GM12878 (cell line): ENCODE results near the gene ARHGEF3. TPM values are rescaled to one million over a fixed set of nuclear protein-coding genes. Genes with fewer than 3 reads are reported as not detected.
A peak's percentile ranks its signal among the peaks of the same experiment; 100 is the strongest.

Experiments
- CREB1 ChIP-seq: IDR thresholded peaks from 2 replicates; pipeline ENCODE4 v1.6.1; 2012; ENCODE audit warnings: low read depth, mild to moderate bottlenecking, inconsistent platforms
- CREM ChIP-seq: IDR thresholded peaks from 2 replicates; pipeline ENCODE4 v1.6.1; 2014; ENCODE audit warnings: antibody characterized with exemption, low read depth
- ESRRA ChIP-seq: IDR thresholded peaks from 2 replicates; pipeline ENCODE4 v1.6.1; 2012; ENCODE audit warnings: mild to moderate bottlenecking, low read length, improper control_type of control experiment
- HDAC2 ChIP-seq: fragments of 200-600 bp; sonication (generic); IDR thresholded peaks from 2 replicates; pipeline ENCODE4 v1.6.1; 2017
- KDM1A ChIP-seq: fragments of 200-600 bp; sonication (generic); IDR thresholded peaks from 2 replicates; pipeline ENCODE4 v1.6.1; 2016; ENCODE audit warnings: borderline replicate concordance
- LARP7 ChIP-seq: fragments of 450-650 bp; IDR thresholded peaks from 2 replicates; pipeline ENCODE4 v1.6.1; 2017; ENCODE audit warnings: mild to moderate bottlenecking
- MTA2 ChIP-seq: fragments of 450-650 bp; IDR thresholded peaks from 2 replicates; pipeline ENCODE4 v1.6.1; 2016; ENCODE audit warnings: low read depth, mild to moderate bottlenecking, moderate library complexity
- MTA3 ChIP-seq: IDR thresholded peaks from 2 replicates; pipeline ENCODE4 v1.6.1; 2012; ENCODE audit warnings: low read length, inconsistent platforms, borderline replicate concordance
- NFIC ChIP-seq: IDR thresholded peaks from 2 replicates; pipeline ENCODE4 v1.6.1; 2012; ENCODE audit warnings: low read depth, mild to moderate bottlenecking, inconsistent platforms, low read length, moderate library complexity
- NR2F1 ChIP-seq: fragments of 450-650 bp; conservative IDR thresholded peaks from 2 replicates; pipeline ENCODE4 v1.6.1; 2017; ENCODE audit warnings: mild to moderate bottlenecking
- PAX5 ChIP-seq: IDR thresholded peaks from 2 replicates; pipeline ENCODE4 v1.6.1; 2011; ENCODE audit warnings: low read depth, low read length, borderline replicate concordance
- RBBP5 ChIP-seq: fragments of 200-600 bp; sonication (generic); conservative IDR thresholded peaks from 2 replicates; pipeline ENCODE4 v1.6.1; 2016
- RUNX3 ChIP-seq: IDR thresholded peaks from 2 replicates; pipeline ENCODE4 v1.6.1; 2012; ENCODE audit warnings: low read length, inconsistent platforms
- SIX5 ChIP-seq: IDR thresholded peaks from 2 replicates; pipeline ENCODE4 v1.6.1; 2011; ENCODE audit warnings: mild to moderate bottlenecking, low read depth, low read length, moderate library complexity; ENCODE audit not compliant: severe bottlenecking
- SREBF2 ChIP-seq: IDR thresholded peaks from 2 replicates; pipeline ENCODE4 v1.6.1; 2012; ENCODE audit warnings: mild to moderate bottlenecking, low read length
- SRF ChIP-seq, 2 experiments: IDR thresholded peaks; 2 replicates each; pipeline ENCODE4 v1.6.1; 2011; ENCODE audit warnings: low read depth in 2 of 2, low read length in 2 of 2, mild to moderate bottlenecking in 1 of 2, moderate library complexity in 1 of 2
- ZNF384 ChIP-seq: IDR thresholded peaks from 2 replicates; pipeline ENCODE4 v1.6.1; 2012; ENCODE audit warnings: low read depth, mild to moderate bottlenecking, low read length, improper control_type of control experiment, borderline replicate concordance
- polyA plus RNA-seq, 11 experiments: library from polyadenylated mRNA; depleted of rRNA in 4 of 11; unstranded in 6 of 11; stranded (reverse) in 5 of 11; fragments of >200 nt; fragmentation: Nextera tagmentation in 4 of 11; fragmentation: Illumina TruSeq in 1 of 11; extraction: Ambion mirVana in 4 of 11; extraction: Trizol in 1 of 11; gene quantifications; 1 replicate in 1 of 11; 2 replicates in 10 of 11; pipeline versions ENCODE4 v1.2.1 to v1.2.3, GENCODE V29; 2011 to 2016; ENCODE audit warnings: inconsistent platforms in 2 of 11, missing spikeins in 2 of 11, low read depth in 1 of 11
- total RNA-seq, 4 experiments: library from RNA; depleted of rRNA in 3 of 4; stranded (reverse); fragments of >200 nt in 3 of 4; fragmentation: Illumina TruSeq in 1 of 4; extraction: Trizol in 1 of 4; gene quantifications; 2 replicates each; pipeline versions ENCODE4 v1.2.1 to v1.2.3, GENCODE V29; 2013 to 2021
- TF ChIP-seq, protein P1 (sequence below): IDR thresholded peaks from 2 replicates; pipeline ENCODE4 v1.6.1; 2012; ENCODE audit warnings: improper control_type of control experiment, low read depth, low read length; ENCODE audit not compliant: insufficient replicate concordance
- TF ChIP-seq, protein P2 (sequence below): IDR thresholded peaks from 2 replicates; pipeline ENCODE4 v1.6.1; 2011; ENCODE audit warnings: low read depth, low read length, improper control_type of control experiment, borderline replicate concordance
- TF ChIP-seq, protein P3 (sequence below): IDR thresholded peaks from 2 replicates; pipeline ENCODE4 v1.6.1; 2012; ENCODE audit warnings: low read depth, low read length, improper control_type of control experiment
- TF ChIP-seq, protein P4 (sequence below): fragments of 150-350 bp; IDR thresholded peaks from 2 replicates; pipeline ENCODE4 v1.6.1; 2014; ENCODE audit warnings: mild to moderate bottlenecking, low read depth, low read length
- TF ChIP-seq, protein P5 (sequence below): fragments of 450-650 bp; conservative IDR thresholded peaks from 2 replicates; pipeline ENCODE4 v1.6.1; 2017; ENCODE audit warnings: mild to moderate bottlenecking, moderate library complexity

ARHGEF3 gene
- total and polyA plus RNA-seq, 10 of the 15 experiments (the other 5 are each of a cell fraction or from before 2014, with no cell fraction given), result 21.8 to 78.7 (median 56.2) TPM

DNA sequence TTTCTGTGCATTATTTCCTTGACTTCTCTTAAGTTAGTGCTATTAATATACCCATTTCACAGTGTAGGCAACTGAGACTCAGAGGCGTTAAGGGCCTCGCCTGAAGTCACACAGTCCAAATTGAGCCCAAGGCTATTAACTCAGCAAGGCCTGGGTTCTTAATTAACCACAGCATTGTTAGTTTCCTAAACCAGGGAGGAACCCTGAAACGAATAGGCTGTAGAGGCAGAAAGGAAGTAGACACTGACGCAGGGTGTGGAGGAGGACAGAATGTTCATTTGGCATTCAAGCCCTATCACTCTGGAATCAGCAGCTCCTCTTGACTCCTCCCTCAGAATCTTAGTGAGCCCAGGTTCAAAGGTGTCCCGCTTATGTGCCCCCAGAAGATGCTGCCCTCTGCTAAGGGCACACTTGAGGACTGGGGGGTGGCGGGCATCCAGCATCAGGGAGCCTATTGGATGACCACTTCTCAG is 13.9 kb downstream of the ARHGEF3 start (continued):
- TF ChIP-seq, protein P1, sequence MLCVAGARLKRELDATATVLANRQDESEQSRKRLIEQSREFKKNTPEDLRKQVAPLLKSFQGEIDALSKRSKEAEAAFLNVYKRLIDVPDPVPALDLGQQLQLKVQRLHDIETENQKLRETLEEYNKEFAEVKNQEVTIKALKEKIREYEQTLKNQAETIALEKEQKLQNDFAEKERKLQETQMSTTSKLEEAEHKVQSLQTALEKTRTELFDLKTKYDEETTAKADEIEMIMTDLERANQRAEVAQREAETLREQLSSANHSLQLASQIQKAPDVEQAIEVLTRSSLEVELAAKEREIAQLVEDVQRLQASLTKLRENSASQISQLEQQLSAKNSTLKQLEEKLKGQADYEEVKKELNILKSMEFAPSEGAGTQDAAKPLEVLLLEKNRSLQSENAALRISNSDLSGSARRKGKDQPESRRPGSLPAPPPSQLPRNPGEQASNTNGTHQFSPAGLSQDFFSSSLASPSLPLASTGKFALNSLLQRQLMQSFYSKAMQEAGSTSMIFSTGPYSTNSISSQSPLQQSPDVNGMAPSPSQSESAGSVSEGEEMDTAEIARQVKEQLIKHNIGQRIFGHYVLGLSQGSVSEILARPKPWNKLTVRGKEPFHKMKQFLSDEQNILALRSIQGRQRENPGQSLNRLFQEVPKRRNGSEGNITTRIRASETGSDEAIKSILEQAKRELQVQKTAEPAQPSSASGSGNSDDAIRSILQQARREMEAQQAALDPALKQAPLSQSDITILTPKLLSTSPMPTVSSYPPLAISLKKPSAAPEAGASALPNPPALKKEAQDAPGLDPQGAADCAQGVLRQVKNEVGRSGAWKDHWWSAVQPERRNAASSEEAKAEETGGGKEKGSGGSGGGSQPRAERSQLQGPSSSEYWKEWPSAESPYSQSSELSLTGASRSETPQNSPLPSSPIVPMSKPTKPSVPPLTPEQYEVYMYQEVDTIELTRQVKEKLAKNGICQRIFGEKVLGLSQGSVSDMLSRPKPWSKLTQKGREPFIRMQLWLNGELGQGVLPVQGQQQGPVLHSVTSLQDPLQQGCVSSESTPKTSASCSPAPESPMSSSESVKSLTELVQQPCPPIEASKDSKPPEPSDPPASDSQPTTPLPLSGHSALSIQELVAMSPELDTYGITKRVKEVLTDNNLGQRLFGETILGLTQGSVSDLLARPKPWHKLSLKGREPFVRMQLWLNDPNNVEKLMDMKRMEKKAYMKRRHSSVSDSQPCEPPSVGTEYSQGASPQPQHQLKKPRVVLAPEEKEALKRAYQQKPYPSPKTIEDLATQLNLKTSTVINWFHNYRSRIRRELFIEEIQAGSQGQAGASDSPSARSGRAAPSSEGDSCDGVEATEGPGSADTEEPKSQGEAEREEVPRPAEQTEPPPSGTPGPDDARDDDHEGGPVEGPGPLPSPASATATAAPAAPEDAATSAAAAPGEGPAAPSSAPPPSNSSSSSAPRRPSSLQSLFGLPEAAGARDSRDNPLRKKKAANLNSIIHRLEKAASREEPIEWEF, result no peak
- no peak for TF ChIP-seq SIX5
- TF ChIP-seq RUNX3, result no peak; the same call in 1 of the 2 replicates
- TF ChIP-seq RBBP5, result no peak
- TF ChIP-seq, protein P2, sequence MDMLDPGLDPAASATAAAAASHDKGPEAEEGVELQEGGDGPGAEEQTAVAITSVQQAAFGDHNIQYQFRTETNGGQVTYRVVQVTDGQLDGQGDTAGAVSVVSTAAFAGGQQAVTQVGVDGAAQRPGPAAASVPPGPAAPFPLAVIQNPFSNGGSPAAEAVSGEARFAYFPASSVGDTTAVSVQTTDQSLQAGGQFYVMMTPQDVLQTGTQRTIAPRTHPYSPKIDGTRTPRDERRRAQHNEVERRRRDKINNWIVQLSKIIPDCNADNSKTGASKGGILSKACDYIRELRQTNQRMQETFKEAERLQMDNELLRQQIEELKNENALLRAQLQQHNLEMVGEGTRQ, result no peak
- TF ChIP-seq SREBF2, result no peak
- TF ChIP-seq ESRRA, result no peak
- TF ChIP-seq NR2F1, result 0 out of 2 replicates have a peak, but pooled peaks have one; percentile 21
- TF ChIP-seq SRF (IDR thresholded peaks at IDR 0.05; ENCODE audit: low read depth in 2 of 2, low read length in 2 of 2), result no peak
- TF ChIP-seq KDM1A, result no peak
- 0 out of 2 replicates have a peak, but pooled peaks have one; percentile 16 for TF ChIP-seq LARP7
- TF ChIP-seq ZNF384, result no peak
- no peak for TF ChIP-seq HDAC2
- no peak for TF ChIP-seq NFIC
- TF ChIP-seq, protein P3, sequence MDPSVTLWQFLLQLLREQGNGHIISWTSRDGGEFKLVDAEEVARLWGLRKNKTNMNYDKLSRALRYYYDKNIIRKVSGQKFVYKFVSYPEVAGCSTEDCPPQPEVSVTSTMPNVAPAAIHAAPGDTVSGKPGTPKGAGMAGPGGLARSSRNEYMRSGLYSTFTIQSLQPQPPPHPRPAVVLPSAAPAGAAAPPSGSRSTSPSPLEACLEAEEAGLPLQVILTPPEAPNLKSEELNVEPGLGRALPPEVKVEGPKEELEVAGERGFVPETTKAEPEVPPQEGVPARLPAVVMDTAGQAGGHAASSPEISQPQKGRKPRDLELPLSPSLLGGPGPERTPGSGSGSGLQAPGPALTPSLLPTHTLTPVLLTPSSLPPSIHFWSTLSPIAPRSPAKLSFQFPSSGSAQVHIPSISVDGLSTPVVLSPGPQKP, result no peak
- no peak for TF ChIP-seq PAX5
- no peak for TF ChIP-seq CREB1
- TF ChIP-seq, protein P4, sequence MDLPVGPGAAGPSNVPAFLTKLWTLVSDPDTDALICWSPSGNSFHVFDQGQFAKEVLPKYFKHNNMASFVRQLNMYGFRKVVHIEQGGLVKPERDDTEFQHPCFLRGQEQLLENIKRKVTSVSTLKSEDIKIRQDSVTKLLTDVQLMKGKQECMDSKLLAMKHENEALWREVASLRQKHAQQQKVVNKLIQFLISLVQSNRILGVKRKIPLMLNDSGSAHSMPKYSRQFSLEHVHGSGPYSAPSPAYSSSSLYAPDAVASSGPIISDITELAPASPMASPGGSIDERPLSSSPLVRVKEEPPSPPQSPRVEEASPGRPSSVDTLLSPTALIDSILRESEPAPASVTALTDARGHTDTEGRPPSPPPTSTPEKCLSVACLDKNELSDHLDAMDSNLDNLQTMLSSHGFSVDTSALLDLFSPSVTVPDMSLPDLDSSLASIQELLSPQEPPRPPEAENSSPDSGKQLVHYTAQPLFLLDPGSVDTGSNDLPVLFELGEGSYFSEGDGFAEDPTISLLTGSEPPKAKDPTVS, result no peak
- TF ChIP-seq MTA3, result no peak
- TF ChIP-seq MTA2, result peak; percentile 98
- TF ChIP-seq, protein P5, sequence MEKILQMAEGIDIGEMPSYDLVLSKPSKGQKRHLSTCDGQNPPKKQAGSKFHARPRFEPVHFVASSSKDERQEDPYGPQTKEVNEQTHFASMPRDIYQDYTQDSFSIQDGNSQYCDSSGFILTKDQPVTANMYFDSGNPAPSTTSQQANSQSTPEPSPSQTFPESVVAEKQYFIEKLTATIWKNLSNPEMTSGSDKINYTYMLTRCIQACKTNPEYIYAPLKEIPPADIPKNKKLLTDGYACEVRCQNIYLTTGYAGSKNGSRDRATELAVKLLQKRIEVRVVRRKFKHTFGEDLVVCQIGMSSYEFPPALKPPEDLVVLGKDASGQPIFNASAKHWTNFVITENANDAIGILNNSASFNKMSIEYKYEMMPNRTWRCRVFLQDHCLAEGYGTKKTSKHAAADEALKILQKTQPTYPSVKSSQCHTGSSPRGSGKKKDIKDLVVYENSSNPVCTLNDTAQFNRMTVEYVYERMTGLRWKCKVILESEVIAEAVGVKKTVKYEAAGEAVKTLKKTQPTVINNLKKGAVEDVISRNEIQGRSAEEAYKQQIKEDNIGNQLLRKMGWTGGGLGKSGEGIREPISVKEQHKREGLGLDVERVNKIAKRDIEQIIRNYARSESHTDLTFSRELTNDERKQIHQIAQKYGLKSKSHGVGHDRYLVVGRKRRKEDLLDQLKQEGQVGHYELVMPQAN, result no peak
- no peak for TF ChIP-seq CREM
